LoVo (cell line): Measurements from ENCODE around the gene DOCK4.
"Not testable (repeated sequence)": the region's sequence is repeated elsewhere in the genome, so short reads cannot be mapped to it uniquely, and the experiment has no call there.

Experiments
- DNase-seq: peaks from one replicate; pipeline ENCODE4 v3.0.0-alpha.2; 2016; ENCODE audit warnings: low spot score

Gene DOCK4

DNA sequence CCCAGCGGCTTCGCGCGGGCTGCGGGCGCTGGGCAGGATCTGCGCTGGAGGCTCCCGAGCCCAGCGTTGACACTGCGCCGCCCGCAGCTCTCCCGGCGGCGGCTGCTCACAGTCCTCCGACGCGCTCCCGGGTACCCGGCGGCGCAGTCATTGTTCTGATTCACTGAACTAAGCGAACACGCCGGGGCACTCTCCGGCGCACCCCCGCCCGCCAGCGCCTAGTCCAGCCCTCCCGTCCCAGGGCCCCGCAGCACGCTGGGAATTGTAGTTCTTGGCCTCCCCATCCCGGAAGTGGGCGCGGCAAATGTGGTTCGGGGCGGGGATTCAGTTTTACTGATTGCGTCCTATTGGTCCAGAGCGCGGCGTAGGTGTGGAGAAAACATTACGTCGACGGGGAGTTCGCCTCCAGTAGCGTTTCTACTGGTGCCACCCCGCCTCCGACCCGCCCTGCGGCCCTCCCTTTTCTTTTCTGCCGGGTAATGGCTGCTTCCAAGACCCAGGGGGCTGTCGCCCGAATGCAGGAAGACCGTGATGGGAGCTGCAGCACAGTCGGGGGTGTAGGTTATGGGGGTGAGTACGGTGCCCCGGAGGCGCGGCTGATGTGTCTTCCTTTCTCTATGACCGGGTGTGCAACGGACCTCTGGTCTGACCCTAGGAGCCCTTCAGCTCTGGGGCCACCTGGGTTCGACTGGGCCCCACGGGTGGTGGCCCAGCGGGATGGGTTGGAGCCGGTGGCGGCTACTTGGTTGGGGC is at the start of gene DOCK4, which contains the start of gene ZNF277:
DOCK4 (minus strand) TSS at position 162 of the 753 bp plus-strand sequence. CDS start 261 bp downstream, outside the sequence.
ZNF277 (plus strand) TSS at position 458 of the 753 bp plus-strand sequence; CDS start at position 480, 22 bp downstream.
- peak; percentile 100 for DNase-seq

DNA sequence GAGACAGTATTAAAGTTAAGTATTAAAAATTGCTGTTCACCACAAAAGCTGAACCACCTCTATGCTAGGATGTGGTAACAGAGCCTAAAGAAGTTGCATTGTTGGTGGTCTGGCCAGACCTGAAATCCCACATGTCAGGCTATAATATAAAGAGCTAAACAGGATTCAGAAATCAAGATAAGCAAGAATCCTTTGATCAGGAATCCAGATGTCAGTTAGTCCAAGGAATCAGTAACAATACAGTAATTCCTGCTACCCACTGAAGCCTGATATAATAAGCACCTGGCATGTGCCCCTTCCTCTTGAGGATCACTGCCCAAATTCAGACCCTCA is 49.2 kb upstream of the DOCK4 start:
- no peak for DNase-seq

- no peak for DNase-seq
These were observed 48.6 kb upstream of the DOCK4 start for GRCh38 chr7:112254709-112255387.

DNA sequence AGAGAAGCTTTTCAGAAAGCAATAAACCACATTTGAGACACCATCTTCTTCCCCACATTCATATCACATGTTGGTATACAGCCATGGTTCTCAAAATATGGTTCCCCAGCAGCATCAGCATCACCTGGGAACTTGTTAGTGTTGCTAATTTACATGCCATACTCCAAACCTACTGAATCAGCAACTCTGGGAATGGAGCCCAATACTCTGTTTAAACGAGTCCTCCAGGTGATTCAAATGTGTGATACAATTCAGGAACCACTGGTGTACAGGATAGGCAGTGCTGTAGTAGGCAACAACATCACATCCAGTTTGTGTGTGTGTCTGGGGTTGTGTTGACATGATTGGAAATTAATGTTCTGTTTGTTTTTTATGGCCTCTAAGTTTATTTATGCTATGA is 48.0 kb upstream of the DOCK4 start:
- no peak for DNase-seq

GRCh38 chr7:112252691-112253090 is 46.5 kb upstream of the DOCK4 start:
- DNase-seq = no peak

DNA sequence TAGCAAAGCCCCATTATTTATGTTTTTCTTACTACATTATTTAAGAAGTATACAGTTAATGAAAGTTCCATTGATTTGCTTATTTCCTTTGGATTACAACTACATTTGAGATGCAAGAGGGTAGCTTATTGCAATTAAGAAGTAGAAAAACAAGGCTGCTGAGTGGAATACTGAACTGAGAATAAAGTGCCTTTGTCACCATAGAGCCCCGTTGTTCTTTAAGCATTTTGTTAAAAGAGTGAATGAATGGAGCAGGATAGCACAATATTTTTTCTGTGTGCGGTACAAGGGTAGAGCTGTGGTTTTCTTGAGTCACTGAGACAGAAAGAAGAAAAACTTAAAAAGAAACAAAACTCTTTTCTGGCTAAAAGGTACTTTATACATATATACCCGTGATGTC is 45.9 kb upstream of the DOCK4 start:
- no peak for DNase-seq

DNA sequence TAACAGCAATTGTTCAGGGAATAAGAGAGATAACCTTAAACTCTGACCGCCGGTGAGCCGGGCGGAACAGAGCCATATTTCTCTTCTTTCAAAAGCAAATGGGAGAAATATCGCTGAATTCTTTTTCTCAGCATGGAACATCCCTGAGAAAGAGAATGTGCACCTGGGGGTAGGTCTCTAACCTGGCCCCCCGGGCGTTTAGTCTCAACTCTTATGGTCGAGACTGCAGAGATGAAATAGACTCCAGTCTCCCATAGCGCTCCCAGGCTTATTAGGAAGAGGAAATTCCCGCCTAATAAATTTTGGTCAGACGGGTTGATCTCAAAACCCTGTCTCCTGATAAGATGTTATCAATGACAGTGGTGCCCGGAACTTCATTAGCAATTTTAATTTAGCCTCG is 43.8 kb upstream of the DOCK4 start:
- DNase-seq = not testable (repeated sequence)

DNA sequence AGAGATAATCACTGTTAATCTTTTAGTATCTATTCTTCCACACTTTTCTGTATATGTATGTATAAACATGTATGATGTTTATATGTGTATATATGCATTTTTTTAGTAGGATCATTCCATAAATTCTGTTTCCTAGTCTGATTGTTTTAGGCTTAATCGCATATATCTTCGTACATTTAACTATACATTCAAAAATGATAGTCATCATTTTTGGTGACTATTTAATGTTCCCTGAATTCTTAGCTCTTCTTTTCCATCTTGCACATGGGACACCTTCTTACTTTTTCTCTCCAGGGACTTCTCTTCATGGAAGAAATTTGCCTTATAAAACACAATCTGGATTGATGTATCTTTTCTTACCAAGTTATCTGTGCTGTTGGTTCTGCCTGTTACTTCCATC is 42.4 kb upstream of the DOCK4 start:
- DNase-seq = no peak

- DNase-seq = no peak
These were observed 32.8 kb upstream of the DOCK4 start for GRCh38 chr7:112238852-112239610.

DNA sequence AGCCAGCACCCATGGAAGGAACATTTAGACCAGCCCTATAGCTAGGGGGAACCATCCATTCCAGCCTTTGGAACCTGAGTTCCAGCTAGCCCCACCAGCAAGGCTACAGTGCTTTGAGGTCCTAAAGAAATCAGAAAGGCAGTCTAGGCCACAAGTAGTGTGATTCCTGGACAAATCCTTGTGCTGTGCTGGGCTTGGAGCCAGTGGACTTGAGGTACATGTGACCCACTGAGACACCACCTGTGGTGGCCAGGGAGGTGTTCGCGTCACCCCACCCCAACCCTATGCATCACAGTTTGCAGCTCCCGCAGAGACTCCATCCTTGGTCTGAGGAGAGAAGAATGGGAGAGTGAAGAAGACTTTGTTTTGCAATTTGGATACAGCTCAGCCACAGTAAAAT is 32.1 kb upstream of the DOCK4 start:
- no peak for DNase-seq

DNA sequence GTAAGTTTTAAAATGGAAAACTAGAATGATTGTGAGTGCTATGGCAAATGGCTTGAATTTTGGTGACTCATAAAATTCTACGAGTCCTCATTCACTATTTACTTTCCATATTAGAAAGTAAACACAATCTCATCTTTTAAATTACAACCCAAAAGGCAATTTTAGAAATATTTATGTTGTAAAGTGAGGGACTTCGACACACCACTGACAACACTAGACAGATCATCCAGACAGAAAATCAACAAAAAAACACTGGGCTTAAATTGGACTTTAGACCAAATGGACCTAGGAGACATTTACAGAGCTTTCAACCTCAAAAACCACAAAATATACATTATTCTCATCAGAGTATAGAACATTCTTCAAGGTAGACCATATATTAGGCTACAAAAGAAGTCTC is 30.4 kb upstream of the DOCK4 start:
- no peak for DNase-seq

DNA sequence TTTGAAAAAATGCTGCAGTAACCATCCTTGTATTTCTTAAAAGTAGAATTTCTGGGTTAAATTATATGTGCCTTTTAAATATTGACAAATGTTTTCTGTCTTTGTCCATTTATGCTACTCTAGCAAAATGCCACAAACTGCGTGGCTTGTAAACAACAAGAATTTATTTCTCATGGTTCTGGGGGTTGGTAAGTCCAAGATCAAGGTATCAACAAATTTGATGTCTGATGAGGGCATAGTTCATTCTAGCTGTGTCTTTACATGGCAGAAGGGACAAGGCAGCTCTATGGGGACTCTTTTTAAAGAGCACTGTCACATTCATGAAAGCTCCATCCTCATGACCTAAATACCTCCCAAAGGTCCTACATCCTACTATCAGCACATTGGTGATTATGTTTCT is 27.9 kb upstream of the DOCK4 start:
- no peak for DNase-seq

- DNase-seq = no peak
These were observed 27.0 kb upstream of the DOCK4 start for GRCh38 chr7:112233048-112233697.

GRCh38 chr7:112232212-112232978 is 26.2 kb upstream of the DOCK4 start:
- DNase-seq = no peak

- DNase-seq = no peak
These were observed 22.4 kb upstream of the DOCK4 start for GRCh38 chr7:112228632-112229031.

DNA sequence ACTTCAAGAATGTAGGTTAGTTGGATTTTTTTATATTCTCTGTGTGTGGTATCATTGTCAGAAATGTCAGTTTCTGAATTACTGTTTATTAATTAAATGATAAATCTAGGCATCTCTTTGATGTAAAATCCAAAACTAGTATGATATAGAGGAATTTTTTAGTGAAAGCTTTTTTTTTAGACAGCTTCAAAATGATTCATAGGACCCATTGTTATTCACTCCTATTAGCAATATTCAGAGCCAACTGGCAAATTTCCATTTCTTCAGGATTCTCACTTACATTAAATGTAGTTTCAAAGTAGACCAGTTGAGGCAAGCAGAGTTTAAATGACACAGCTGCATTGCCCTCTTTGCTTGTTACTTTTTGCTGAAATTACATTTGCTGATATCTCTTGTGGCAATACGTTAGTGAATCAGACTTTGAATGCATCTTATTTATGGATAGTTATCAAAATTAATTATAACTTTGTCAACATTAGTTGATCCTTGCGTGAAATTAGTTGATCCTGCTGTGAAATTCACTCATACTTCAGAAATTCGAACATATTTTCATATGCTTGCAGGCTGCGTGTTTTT is 20.6 kb upstream of the DOCK4 start:
- no peak for DNase-seq

- DNase-seq = no peak
These were observed 18.8 kb upstream of the DOCK4 start for GRCh38 chr7:112225006-112225405.

DNA sequence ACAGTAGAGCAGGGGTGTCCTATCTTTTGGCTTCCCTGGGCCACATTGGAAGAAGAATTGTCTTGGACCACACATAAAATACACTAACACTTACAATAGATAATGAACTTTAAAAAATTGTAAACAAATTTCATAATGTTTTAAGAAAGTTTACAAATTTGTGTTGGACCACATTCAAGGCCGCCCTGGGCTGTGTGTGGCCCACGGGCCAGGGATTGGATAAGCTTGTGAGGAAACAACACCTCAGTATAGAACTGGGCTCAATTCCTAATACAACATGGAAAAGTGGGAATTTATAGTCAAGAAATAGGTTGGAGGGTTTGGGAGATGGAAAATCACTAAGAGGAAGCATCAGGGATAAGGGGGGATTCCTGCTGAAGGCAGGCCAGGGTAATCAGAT is 18.0 kb upstream of the DOCK4 start:
- no peak for DNase-seq

DNA sequence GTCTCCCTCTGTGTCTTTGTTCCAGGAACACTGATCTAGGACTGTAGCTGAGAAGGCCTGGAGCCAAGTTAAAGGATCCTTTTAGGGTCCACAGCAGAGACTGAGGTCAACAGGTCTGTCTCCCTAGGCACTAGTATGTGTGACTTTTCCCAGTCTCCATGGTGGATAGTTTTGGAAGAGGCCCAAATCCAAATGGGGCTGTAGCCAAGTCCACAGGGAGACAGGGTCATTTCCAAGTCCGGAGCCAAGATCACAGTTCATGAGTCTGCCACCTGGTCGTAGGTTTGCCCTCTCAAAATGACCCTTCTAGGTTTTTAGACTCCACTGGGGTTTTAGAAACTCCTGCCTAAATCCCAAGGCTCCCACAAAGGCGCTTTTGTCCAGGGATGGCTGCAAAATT is 17.1 kb upstream of the DOCK4 start:
- DNase-seq = no peak

GRCh38 chr7:112220877-112221434 is 14.8 kb upstream of the DOCK4 start:
- no peak for DNase-seq

GRCh38 chr7:112215787-112216186 is 9.6 kb upstream of the DOCK4 start:
- DNase-seq = no peak
